Osteoblast (primary cell): Measurements from ENCODE around the gene MPG. TPM values are rescaled to one million over a fixed set of nuclear protein-coding genes. Genes with fewer than 3 reads are reported as not detected.

ENCODE experiments used
- DNase-seq: peaks from one replicate; pipeline ENCODE4 v3.0.0; 2011; ENCODE audit warnings: low spot score, mixed read lengths; ENCODE audit not compliant: insufficient read length; ENCODE audit errors: missing footprints
- H2AFZ ChIP-seq: 2 replicates; pipeline ENCODE4 v1.6.0; 2011; ENCODE audit warnings: mild to moderate bottlenecking, low read length
- H3K27ac ChIP-seq: 2 replicates; pipeline ENCODE4 v1.5.1; 2011; ENCODE audit warnings: mild to moderate bottlenecking, low read depth, low read length, moderate library complexity
- H3K27me3 ChIP-seq: 2 replicates; pipeline ENCODE4 v1.6.0; 2012; ENCODE audit warnings: mild to moderate bottlenecking, control low read depth, inconsistent platforms, low read length, moderate library complexity; ENCODE audit not compliant: insufficient read depth
- H3K36me3 ChIP-seq: 2 replicates; pipeline ENCODE4 v1.5.1; 2011; ENCODE audit warnings: mild to moderate bottlenecking, low read length, control low read depth, moderate library complexity; ENCODE audit not compliant: insufficient read depth
- H3K4me1 ChIP-seq: 2 replicates; pipeline ENCODE4 v1.5.1; 2011; ENCODE audit warnings: mild to moderate bottlenecking, low read length, control low read depth, moderate library complexity; ENCODE audit not compliant: insufficient read depth
- H3K4me2 ChIP-seq: 2 replicates; pipeline ENCODE4 v1.6.0; 2011; ENCODE audit warnings: mild to moderate bottlenecking, low read length; ENCODE audit not compliant: insufficient read depth
- H3K4me3 ChIP-seq: fragments of 200-600 bp; sonication (generic); 3 replicates; pipeline ENCODE4 v1.5.1; 2012; ENCODE audit warnings: mild to moderate bottlenecking, low read length, inconsistent platforms; ENCODE audit not compliant: insufficient read depth
- H3K79me2 ChIP-seq: 2 replicates; pipeline ENCODE4 v1.6.0; 2012; ENCODE audit warnings: mild to moderate bottlenecking, low read length, control low read depth, inconsistent platforms; ENCODE audit not compliant: insufficient read depth
- H3K9me3 ChIP-seq: 2 replicates; pipeline ENCODE4 v1.5.1; 2011; ENCODE audit warnings: low read depth, low read length, control low read depth
- H4K20me1 ChIP-seq: 2 replicates; pipeline ENCODE4 v1.6.0; 2012; ENCODE audit warnings: mild to moderate bottlenecking, low read length, control low read depth; ENCODE audit not compliant: insufficient read depth
- total RNA-seq: library from RNA; depleted of rRNA; stranded (reverse); fragments of >200 nt; gene quantifications from 2 replicates; pipeline ENCODE4 v1.2.3, GENCODE V29; 2012
- TF ChIP-seq, protein P1 (sequence below): IDR thresholded peaks from 2 replicates; pipeline ENCODE4 v1.5.1; 2011; ENCODE audit warnings: mild to moderate bottlenecking, low read depth, low read length, moderate library complexity; ENCODE audit errors: extremely low read depth

Gene MPG
- total RNA-seq, 1 donor = 180 TPM

- no peak overlapping the region for H3K4me2 ChIP-seq
- H3K79me2 ChIP-seq = peaks cover 79% of the 10 kb centered on the region
- H2AFZ ChIP-seq = no peak overlapping the region
- peaks cover 22% of the 10 kb centered on the region for H3K4me1 ChIP-seq
- TF ChIP-seq, protein P1, sequence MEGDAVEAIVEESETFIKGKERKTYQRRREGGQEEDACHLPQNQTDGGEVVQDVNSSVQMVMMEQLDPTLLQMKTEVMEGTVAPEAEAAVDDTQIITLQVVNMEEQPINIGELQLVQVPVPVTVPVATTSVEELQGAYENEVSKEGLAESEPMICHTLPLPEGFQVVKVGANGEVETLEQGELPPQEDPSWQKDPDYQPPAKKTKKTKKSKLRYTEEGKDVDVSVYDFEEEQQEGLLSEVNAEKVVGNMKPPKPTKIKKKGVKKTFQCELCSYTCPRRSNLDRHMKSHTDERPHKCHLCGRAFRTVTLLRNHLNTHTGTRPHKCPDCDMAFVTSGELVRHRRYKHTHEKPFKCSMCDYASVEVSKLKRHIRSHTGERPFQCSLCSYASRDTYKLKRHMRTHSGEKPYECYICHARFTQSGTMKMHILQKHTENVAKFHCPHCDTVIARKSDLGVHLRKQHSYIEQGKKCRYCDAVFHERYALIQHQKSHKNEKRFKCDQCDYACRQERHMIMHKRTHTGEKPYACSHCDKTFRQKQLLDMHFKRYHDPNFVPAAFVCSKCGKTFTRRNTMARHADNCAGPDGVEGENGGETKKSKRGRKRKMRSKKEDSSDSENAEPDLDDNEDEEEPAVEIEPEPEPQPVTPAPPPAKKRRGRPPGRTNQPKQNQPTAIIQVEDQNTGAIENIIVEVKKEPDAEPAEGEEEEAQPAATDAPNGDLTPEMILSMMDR = no peak
- no peak for DNase-seq
- no peaks in the 10 kb centered on the region for H3K27me3 ChIP-seq
- no peaks in the 10 kb centered on the region for H3K9me3 ChIP-seq
- no peak overlapping the region for H3K27ac ChIP-seq
- H3K4me3 ChIP-seq = no peak overlapping the region
- H4K20me1 ChIP-seq = peaks cover 71% of the 10 kb centered on the region
- H3K36me3 ChIP-seq = peaks cover 9% of the 10 kb centered on the region
Observed at GRCh38 chr16:69181-69580, 8.8 kb upstream of the MPG start.

GRCh38 chr16:71210-71539 lies 6.8 kb upstream of the MPG start:
- peak overlapping the region; percentile 56 for H3K27ac ChIP-seq
- peak overlapping the region; percentile 90 for H3K4me2 ChIP-seq
- H4K20me1 ChIP-seq = peaks cover 53% of the 10 kb centered on the region
- peaks cover 59% of the 10 kb centered on the region for H3K79me2 ChIP-seq
- H2AFZ ChIP-seq = no peak overlapping the region
- H3K27me3 ChIP-seq = no peaks in the 10 kb centered on the region
- H3K4me1 ChIP-seq = peaks cover 29% of the 10 kb centered on the region
- H3K36me3 ChIP-seq = no peaks in the 10 kb centered on the region
- H3K9me3 ChIP-seq = no peaks in the 10 kb centered on the region
- TF ChIP-seq, protein P1 = no peak
- H3K4me3 ChIP-seq = peak overlapping the region; percentile 93
- no peak for DNase-seq

DNA sequence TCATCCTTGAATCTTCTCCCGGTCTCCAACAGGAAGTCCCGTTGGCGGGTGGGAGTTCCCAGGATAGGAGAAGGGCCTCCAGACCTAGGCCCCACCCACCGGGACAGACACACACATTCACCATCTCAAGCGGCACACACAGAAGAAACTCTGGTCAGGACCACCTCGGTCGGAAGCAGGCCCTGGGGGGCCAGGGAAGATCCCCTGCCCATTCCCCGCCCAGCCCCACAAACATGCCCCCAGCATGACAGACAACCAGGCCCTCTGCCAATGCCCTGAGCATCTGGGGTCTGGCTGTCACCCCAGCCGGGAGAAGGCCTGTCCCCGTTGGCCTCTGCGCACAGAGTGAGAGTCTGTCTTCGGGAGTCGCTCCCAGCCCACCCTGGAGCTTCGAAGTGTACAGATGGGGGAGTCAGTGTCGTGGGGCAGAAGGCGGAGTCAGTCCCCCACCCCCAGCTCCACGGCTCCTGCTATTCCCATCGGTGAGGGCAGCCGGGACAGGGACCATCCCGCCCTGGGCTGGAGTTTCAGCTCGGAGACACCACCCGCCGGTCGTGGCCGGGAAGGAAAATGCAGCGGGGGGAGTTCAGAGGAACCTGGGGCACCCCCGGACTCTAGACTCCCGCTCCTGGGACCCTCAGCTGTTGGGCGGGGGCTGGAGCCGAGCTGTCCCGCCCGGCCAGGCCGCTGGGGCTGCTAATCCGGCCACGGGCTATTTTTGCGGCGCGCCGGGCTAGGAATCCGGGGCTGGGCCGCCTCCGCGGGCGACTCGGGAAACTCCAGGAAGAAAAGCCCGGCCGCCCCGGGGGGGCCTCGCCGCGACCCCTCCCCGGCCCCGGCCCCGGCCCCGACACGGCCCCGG lies 6.3 kb upstream of the MPG start:
- Histone ChIP-seq H2AFZ (peak overlapping the region; percentile 77), H3K27ac (peak overlapping the region; percentile 56), H3K4me1 (peaks cover 35% of the 10 kb centered on the region), H4K20me1 (peaks cover 47% of the 10 kb centered on the region), H3K79me2 (peaks cover 53% of the 10 kb centered on the region), H3K27me3 (no peaks in the 10 kb centered on the region), H3K9me3 (no peaks in the 10 kb centered on the region), H3K36me3 (no peaks in the 10 kb centered on the region), H3K4me2 (peak overlapping the region; percentile 90), H3K4me3 (peak overlapping the region; percentile 93)
- peak; percentile 99 for DNase-seq
- TF ChIP-seq, protein P1 = no peak
